H1 (cell line): ENCODE results near the gene OR2L5.

Experiments used
- BCL11A ChIP-seq, 2 experiments: IDR thresholded peaks; one replicate each; pipeline ENCODE4 v1.6.1; 2011; ENCODE audit warnings: low read depth in 2 of 2, low read length in 2 of 2, mild to moderate bottlenecking in 2 of 2
- CTCF ChIP-seq, 3 experiments: IDR thresholded peaks; 1 replicate in 2 of 3; 2 replicates in 1 of 3; pipeline versions ENCODE4 v1.5.1 to v1.6.1; 2011; ENCODE audit warnings: low read length in 3 of 3, mild to moderate bottlenecking in 3 of 3, inconsistent platforms in 2 of 3, low read depth in 1 of 3, moderate library complexity in 1 of 3; ENCODE audit not compliant: insufficient read depth in 1 of 3; ENCODE audit errors: control extremely low read depth in 1 of 3
- GABPA ChIP-seq: IDR thresholded peaks from 2 replicates; pipeline ENCODE4 v1.6.1; 2011; ENCODE audit warnings: mild to moderate bottlenecking, low read length, moderate library complexity, borderline replicate concordance; ENCODE audit not compliant: insufficient read depth
- MAX ChIP-seq: IDR thresholded peaks from 2 replicates; pipeline ENCODE4 v1.6.1; 2012; ENCODE audit warnings: inconsistent platforms
- SAP30 ChIP-seq: fragments of 300-600 bp; sonication (generic); IDR thresholded peaks from 2 replicates; pipeline ENCODE4 v1.7.1; 2012; ENCODE audit warnings: low read length, moderate library complexity, mild to moderate bottlenecking, inconsistent platforms; ENCODE audit not compliant: insufficient read depth, insufficient replicate concordance
- SIN3A ChIP-seq, 2 experiments: IDR thresholded peaks in 1 of 2; conservative IDR thresholded peaks in 1 of 2; 2 replicates each; pipeline ENCODE4 v1.6.1; 2011 to 2012; ENCODE audit warnings: low read length in 2 of 2, improper control_type of control experiment in 1 of 2, low read depth in 1 of 2, mild to moderate bottlenecking in 1 of 2
- SP2 ChIP-seq: IDR thresholded peaks from 2 replicates; pipeline ENCODE4 v1.6.1; 2012; ENCODE audit warnings: mild to moderate bottlenecking, low read length, inconsistent platforms
- TAF1 ChIP-seq: IDR thresholded peaks from 2 replicates; pipeline ENCODE4 v1.6.1; 2011; ENCODE audit warnings: mild to moderate bottlenecking, low read depth, low read length

- TF ChIP-seq SAP30 = no peak
- no peak for TF ChIP-seq CTCF (IDR thresholded peaks at IDR 0.05; ENCODE audit: control extremely low read depth in 1 of 3, insufficient read depth in 1 of 3, low read depth in 1 of 3, low read length in 3 of 3)
- TF ChIP-seq BCL11A (IDR thresholded peaks at IDR 0.05; ENCODE audit: low read depth in 2 of 2, low read length in 2 of 2) = no peak
- TF ChIP-seq MAX = no peak
- TF ChIP-seq SP2 = no peak
- TF ChIP-seq SIN3A (conservative IDR thresholded peaks at IDR 0.05 in 1 of 2, IDR thresholded peaks at IDR 0.05 in 1 of 2; ENCODE audit: low read depth in 1 of 2, low read length in 2 of 2) = no peak
- no peak for TF ChIP-seq TAF1
- TF ChIP-seq GABPA = no peak
Measured at GRCh38 chr1:247998811-247999210, 14.6 kb upstream of the OR2L5 start.
